BE2C (cell line): ENCODE measurements around the gene SEL1L3.

Experiments used
- DNase-seq: peaks from one replicate; pipeline ENCODE4 v3.0.0-alpha.2; 2020
- H3K27me3 ChIP-seq: fragments of 250-450 bp; sonication (Bioruptor Pico); 2 replicates; pipeline ENCODE4 v1.5.1; 2020; ENCODE audit warnings: mild to moderate bottlenecking
- H3K36me3 ChIP-seq: fragments of 250-450 bp; sonication (Bioruptor Pico); 2 replicates; pipeline ENCODE4 v1.5.1; 2020; ENCODE audit warnings: mild to moderate bottlenecking
- H3K4me1 ChIP-seq: fragments of 250-450 bp; sonication (Bioruptor Pico); 2 replicates; pipeline ENCODE4 v1.5.1; 2020
- H3K4me3 ChIP-seq: 2 replicates; pipeline ENCODE4 v1.5.1; 2011; ENCODE audit warnings: low read depth, low read length
- H3K9me3 ChIP-seq: fragments of 250-450 bp; sonication (Bioruptor Pico); 2 replicates; pipeline ENCODE4 v1.5.1; 2020
- TF ChIP-seq, protein P1 (sequence below): IDR thresholded peaks from 2 replicates; pipeline ENCODE4 v1.5.1; 2012; ENCODE audit warnings: mild to moderate bottlenecking, low read depth, low read length

SEL1L3 gene

GRCh38 chr4:25860586-25861279, 2.1 kb downstream of the SEL1L3 start:
- H3K4me3 ChIP-seq, result no peak overlapping the region
- TF ChIP-seq, protein P1, sequence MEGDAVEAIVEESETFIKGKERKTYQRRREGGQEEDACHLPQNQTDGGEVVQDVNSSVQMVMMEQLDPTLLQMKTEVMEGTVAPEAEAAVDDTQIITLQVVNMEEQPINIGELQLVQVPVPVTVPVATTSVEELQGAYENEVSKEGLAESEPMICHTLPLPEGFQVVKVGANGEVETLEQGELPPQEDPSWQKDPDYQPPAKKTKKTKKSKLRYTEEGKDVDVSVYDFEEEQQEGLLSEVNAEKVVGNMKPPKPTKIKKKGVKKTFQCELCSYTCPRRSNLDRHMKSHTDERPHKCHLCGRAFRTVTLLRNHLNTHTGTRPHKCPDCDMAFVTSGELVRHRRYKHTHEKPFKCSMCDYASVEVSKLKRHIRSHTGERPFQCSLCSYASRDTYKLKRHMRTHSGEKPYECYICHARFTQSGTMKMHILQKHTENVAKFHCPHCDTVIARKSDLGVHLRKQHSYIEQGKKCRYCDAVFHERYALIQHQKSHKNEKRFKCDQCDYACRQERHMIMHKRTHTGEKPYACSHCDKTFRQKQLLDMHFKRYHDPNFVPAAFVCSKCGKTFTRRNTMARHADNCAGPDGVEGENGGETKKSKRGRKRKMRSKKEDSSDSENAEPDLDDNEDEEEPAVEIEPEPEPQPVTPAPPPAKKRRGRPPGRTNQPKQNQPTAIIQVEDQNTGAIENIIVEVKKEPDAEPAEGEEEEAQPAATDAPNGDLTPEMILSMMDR, result no peak

DNA sequence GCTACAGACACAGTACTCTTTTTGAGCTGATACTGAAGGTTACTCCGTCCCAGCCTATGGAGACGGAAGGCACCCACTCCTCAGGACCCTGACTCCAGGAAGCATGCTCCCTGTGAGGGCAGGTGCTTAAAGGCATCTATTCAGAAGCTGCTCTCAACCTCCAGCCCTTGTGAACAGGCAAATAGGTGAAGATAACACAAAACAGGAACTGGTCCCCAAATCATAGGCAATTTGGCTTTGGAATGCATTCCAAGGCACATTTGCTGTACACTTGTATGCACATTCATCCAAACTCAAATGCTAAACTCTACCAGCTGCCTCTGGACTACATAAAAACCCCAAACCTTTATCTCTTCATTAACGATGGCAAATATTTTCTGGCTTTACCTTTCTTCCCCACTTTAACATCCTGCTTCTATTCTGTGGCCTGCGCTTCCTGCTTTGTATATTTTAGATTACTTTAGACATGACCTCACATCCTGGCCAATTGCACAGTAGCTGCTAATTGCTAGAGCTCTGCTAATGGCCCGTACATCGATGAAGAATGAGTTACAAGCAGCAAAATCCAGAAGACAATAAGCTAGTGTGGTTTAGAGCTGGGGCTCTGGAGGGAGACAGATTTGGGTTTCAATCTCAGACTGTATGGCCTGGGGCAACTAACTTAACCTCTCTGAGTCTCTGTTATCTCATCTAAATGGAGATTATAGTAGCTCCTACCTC, 3.2 kb downstream of the SEL1L3 start:
- Histone ChIP-seq H3K36me3 (no peaks in the 10 kb centered on the region), H3K9me3 (no peaks in the 10 kb centered on the region), H3K4me3 (no peak overlapping the region), H3K4me1 (no peaks in the 10 kb centered on the region), H3K27me3 (peaks cover 27% of the 10 kb centered on the region)
- TF ChIP-seq, protein P1, result no peak
- DNase-seq, result no peak

More at GRCh38 chr4:25860586-25861279, 2.1 kb downstream of the SEL1L3 start:
- peaks cover 27% of the 10 kb centered on the region for H3K27me3 ChIP-seq
- no peaks in the 10 kb centered on the region for H3K36me3 ChIP-seq
- no peaks in the 10 kb centered on the region for H3K4me1 ChIP-seq
- H3K9me3 ChIP-seq, result no peaks in the 10 kb centered on the region
- DNase-seq, result no peak

DNA sequence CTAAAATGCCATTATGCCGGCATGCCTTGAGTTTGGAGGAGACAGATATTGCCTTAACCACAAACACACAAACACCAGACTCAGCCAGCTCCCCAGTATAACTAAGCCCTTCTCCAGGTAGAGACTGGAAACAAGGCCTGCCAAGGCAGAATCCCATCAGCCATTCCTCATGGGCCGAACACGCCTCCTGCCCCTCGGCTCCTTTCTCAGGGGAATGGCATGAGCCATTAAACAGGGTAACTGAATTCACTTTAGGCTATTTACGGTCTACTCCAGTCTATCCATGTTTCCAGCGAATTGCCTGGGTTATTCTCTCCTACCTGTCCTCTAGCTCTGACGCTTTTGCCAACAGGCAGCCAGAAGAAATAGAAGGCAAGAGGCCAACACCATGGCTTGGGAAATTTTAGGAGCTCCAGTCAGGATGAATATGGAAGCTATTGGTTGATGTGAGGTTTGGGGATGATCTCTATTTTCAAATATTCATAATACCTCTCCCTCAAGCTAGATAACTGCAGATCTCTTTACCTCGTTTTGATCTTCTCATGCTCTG, 4.9 kb downstream of the SEL1L3 start:
- no peaks in the 10 kb centered on the region for H3K4me1 ChIP-seq
- no peaks in the 10 kb centered on the region for H3K36me3 ChIP-seq
- DNase-seq, result no peak
- peaks cover 19% of the 10 kb centered on the region for H3K27me3 ChIP-seq
- TF ChIP-seq, protein P1, result no peak
- no peaks in the 10 kb centered on the region for H3K9me3 ChIP-seq
- H3K4me3 ChIP-seq, result no peak overlapping the region

GRCh38 chr4:25857403-25857802, 5.4 kb downstream of the SEL1L3 start:
- H3K9me3 ChIP-seq, result no peaks in the 10 kb centered on the region
- no peaks in the 10 kb centered on the region for H3K36me3 ChIP-seq
- H3K4me3 ChIP-seq, result no peak overlapping the region
- DNase-seq, result no peak
- TF ChIP-seq, protein P1, result no peak
- peaks cover 16% of the 10 kb centered on the region for H3K27me3 ChIP-seq
- no peaks in the 10 kb centered on the region for H3K4me1 ChIP-seq

- H3K4me1 ChIP-seq, result no peaks in the 10 kb centered on the region
- H3K9me3 ChIP-seq, result no peaks in the 10 kb centered on the region
- TF ChIP-seq, protein P1, result no peak
- no peak overlapping the region for H3K4me3 ChIP-seq
- no peaks in the 10 kb centered on the region for H3K36me3 ChIP-seq
- peaks cover 9% of the 10 kb centered on the region for H3K27me3 ChIP-seq
- no peak for DNase-seq
Measured at GRCh38 chr4:25856756-25857155, 6.0 kb downstream of the SEL1L3 start.

DNA sequence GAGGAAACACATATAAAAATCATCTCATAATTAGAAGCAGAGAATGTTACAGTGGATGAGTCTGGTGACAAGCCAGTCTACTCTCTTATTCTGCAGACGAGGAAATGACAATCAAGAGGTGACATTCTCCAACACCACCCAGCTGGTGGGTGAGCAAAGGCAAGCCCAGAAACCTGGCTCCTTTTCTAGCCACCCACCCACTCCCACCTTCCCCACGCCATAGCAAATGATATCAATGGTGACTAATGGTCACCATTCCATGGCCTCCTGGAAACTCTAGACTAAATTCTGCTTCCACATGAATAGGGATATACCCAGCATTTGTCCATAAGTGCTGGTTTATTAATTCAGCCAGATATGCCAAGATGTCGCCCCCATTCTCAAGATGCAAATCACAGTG, 10.7 kb downstream of the SEL1L3 start:
- Histone ChIP-seq H3K9me3 (no peaks in the 10 kb centered on the region), H3K4me3 (no peak overlapping the region), H3K36me3 (no peaks in the 10 kb centered on the region), H3K27me3 (no peaks in the 10 kb centered on the region), H3K4me1 (no peaks in the 10 kb centered on the region)
- TF ChIP-seq, protein P1, result no peak
- DNase-seq, result no peak
